ENCODE measurements around the gene PPARD.

The PPARD gene

DNA sequence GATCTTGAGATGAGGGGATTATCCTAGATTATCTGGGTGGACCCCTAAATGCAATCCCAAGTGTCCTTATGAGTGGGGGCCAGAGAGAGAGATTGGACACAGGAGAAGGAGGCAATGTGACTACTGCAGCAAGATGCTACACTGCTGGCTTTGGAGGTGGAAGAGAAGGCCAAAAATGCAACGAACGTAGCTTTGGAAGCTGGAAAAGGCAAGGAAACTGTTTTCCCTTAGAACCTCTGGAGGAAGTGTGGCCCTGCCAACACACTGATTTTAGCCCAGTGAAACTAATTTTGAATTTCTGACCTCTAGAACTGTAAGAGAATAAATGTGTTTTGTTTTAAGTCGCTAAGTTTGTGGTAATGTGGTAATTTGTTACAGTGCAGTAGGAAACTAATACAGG lies 15.7 kb downstream of the PPARD start:
- DNase-seq = no peak

DNA sequence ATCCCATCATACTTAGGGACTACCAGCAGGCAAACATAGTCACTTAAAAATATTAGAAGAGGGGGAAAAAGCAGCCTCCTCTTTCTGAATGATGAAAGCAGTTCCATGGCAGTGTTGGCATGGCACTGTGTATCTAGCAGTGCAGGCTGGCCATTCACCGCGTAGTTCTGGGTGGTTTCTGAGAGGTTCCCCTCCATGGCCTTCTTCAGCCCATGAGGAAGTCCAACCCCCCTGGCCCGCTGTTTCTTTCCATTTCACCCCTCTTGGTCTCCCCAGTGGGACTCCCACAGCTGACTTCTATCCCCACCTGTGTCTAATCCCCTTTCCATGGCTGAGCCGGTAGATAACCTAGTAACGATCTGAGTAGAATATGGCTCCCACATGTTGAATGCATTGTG lies 17.0 kb downstream of the PPARD start:
- no peak for DNase-seq

DNA sequence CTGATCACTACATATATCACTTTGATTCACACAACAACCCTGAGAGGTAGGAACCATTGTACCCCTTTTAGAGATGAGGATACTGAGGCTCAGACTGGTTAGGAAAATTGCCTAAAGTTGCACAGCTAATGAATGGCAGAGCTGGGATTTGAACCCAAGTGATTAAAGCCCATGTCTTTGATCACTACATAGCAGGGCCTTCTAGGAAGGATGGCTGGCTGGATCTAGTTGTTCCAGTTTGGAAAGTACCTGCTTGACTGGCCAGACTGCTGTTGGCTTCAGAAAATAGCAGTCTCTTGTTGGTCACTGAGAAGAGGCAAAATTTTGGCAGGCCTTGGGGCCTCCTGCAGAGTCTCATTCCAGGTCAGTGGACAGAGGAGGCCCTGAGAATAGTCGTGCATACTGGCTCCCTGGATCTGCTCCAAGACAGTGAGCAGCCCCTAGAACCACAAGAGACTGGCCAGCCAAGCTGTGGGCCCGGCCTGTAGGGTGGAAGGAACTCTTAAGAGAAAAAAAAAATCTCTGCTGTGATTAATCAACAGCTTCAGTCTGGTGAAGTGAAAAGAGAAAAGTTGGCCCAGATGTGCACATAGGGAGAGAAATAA lies 17.5 kb downstream of the PPARD start:
- no peak for DNase-seq

DNA sequence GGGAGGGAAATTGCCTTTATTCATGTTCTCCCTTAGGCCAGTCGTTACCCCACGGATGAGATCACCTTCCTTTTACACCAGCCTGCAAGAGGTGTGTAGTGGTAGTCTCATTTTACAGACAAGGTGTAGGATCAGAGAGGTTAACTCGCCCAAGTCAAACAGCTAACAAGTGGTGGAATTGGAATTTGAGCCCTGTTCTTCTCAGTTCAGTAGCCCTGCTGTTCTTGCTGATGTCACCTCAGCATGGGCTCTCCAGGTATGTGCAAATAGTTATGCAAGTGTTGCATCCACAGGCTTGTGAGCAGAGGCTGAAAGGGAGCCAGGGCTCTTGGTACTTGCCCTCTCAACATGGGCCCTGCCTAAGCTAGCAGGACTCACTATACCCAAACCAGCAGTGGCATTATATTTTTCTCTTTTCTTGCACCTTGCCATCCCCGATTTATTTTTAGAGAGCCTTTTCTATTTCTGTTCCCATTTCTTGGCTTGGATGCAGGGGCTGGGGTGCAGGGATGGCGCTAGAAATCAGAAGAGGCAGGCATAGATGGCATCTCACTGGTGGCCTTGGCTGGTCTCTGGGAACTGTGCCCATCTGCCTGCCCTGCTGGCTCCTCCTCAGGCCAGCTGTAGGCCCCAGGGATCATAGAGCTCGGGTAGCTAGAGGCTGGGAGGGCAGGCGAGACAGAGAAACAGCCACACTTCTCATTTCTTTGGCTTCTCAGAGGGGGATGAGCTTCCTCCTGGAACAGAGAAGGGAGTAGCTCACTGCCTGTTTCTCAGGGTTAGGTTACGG lies 18.2 kb downstream of the PPARD start:
- no peak for DNase-seq

DNA sequence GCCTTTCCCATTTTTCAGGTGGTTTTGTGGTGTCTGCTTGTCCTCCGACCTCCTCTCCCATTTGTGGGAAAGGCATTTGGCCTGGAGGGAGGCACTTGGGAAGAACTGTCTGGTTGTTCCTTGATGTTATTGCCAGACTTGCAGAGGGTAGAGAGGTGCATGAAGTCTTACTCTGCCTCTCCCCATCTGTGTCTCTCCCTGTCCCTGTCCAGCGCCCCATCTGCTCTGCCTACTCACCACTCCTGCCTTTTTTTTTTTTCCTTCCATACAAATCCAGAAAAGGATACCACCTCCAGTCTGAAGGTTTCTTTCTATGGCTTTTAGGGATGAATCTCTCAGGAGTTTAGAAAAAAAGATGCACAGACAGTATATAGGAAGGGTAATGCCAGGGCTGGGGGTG lies 19.8 kb downstream of the PPARD start:
- DNase-seq = no peak

DNA sequence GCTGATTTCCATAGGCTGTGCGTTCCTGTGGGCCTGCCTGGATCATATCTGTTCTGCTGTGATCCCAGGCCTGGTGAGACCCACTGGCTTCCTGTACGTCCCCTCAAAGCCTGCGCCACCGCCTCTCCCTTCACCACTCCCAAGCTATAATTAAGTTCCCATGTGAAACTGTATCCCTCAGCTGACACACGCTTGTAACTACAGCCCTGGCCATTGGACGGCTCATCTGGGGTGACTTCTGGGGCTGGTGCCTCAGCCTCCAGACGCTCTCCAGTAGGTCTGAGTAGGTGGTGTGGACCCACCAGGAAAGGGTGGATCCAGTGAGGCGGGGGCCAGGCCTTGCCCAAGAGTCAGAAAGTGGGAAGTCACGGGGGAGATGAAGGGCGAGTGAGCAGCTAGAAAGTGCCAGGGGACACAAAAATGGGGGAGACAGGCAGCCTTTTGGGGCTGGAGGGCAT lies 21.0 kb downstream of the PPARD start:
- DNase-seq = peak; percentile 90

DNA sequence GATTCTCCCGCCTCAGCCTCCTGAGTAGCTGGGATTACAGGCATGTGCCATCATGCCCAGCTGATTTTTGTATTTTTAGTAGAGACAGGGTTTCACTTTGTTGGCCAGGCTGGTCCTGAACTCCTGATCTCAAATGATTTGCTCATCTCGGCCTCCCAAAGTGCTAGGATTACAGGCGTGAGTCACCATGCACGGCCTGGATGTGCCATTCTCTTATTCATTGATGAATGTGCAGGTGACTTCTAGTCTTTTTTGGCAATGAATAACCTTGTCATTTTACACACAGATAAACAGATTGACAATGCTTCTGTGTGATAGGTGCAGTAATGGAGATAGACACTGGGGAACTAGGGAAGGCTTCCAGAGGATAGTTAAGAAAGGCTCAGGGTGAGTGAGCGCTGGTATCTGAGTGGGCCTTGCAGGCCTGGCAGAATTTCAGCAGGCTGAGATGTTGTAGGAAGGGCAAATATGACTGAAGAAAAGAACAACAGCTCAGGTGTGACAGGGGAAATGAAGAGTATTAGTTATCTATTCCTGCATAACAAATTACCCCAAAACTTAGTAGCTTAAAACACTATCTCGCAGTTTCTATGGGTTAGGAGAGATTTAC lies 23.3 kb downstream of the PPARD start:
- peak; percentile 55 for DNase-seq

DNA sequence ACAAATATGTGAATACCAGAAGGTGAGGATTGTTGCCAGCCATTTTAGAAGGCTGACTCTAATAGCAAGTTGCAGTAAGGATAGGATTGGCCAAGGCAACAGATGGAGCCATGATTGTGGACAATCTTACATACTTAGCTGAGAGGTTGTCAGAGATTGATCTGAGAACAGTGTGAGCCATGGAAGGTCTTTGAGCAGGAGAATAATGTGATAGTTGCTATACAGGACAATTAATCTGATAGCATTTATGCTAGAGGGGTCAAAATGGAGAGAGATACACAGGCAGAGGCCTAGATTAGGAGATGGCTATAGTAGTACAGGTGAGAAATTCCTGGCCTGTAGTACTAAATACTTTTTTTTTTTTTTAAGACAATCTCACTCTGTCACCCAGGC lies 23.8 kb downstream of the PPARD start:
- DNase-seq = no peak

DNA sequence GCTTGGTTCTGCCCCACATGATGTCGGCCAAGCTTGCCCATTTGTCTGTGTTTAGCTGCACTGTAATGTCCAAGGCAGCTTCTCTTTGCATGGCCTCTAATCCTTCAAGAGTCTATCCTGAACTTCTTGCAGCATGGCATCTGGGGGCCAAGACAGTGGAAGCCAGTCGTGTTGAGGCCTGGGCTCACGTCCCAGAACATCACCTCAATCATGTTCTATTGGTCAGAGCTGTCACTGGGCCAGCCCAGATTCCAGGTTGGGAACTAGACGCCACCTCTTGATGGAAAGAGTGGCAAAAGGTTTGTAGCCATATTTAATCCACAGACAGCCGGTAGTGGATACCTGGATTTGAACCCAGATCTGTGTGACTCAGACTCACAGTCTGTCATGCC lies 25.3 kb downstream of the PPARD start:
- no peak for DNase-seq

DNA sequence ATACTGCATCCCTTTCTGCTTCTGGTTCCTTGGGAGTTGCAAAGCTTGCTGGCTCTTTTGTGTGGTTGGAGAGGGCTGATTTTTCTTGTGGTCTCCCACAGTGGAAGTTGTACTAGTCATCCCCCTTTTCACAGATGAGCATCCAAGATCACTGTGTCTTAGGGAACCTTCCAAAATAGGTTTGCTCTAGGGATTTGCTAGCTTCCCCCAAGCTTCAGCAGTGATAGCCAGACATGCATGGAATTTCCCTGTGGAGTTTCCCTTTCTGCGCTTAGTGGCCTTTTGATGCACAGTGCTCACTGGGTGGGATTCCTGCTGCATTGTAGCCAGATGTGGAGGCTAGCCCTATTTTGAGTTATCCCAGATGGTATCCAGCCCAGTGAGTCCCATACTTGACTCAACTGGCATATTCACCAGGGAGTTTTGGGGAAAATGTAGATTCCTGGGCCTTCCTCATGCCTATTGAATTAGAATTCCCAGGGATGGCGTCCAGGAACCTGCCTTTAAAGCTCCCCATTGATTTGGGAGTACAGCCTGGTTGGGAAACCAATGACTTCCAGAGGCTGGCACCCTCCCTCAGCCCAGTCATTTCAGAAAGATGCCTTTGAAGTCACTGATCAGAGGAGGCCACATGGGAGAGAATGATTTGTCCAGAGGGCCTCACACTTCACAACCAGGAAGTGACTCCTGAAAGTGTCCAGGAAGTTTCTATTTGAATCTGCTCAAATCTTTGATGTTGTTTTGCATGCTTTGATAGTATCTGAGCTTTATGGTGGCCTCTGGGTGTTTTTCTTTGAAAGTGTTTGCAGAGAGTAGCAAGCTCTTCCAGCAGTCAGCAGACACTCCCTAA lies 25.9 kb downstream of the PPARD start:
- DNase-seq = peak; percentile 90

DNA sequence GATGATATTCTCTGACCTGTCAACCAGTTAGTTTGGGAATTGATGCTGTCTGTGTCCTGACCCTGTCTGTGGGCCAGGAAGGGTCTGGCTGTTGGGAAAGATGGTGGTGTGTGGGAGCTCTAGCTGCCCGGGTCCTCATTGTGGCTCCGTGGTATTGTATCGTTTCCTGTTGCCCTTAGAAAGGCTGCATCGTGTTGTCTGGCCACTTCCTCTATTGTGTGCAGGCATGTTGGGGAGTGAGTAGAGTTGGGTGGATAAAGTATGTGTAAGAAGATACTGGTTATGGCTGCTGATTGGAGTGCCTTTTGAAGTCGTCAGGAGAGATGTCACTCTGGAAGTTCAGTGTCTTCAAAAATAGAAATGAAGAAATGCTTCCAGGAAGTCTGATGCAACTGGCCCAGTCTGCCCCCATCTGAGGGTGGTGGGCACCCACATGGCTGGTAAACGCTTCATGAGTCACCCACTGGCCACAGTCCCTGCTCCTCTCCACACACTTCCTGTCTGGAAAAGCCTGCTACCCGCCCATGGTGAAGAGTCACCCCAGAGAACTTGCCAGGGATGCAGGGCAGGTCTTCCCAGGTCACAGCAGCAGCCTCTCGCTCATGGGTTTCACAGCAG lies 27.9 kb downstream of the PPARD start:
- DNase-seq = peak; percentile 99

DNA sequence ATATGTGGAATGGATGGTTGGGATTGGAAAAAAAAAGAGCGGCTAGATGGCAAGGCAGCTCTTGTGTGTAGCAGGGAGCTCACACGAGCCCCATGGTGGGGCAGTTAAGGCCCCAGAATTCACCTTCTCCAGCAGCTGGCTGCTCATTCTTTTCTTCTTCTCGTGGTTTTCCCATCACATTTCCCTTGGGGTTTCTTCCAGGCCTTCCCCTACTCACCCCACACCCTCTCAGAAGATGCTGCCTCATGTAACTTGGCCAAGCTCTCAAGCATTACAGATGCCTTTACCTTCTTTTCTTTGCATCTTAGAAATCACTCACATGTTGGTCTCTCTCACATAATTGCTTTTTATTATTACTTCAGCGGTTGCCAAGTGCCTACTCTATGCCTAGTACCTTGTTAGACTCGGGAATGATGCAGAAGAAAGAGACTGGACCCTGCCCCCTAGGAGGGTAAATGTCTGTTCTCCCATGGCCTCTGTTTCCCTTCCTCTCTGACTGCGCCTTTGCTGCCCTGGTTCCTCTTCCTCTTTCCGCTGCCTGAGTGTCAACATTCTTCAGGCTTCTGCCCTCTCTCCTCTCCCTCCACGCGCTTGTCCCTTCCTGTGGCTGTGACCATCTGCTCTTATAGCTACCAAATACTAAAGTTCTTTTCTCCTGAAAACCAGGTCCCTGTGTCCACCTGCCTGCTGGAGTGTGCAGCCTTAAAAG lies 28.6 kb downstream of the PPARD start:
- DNase-seq = peak; percentile 92

DNA sequence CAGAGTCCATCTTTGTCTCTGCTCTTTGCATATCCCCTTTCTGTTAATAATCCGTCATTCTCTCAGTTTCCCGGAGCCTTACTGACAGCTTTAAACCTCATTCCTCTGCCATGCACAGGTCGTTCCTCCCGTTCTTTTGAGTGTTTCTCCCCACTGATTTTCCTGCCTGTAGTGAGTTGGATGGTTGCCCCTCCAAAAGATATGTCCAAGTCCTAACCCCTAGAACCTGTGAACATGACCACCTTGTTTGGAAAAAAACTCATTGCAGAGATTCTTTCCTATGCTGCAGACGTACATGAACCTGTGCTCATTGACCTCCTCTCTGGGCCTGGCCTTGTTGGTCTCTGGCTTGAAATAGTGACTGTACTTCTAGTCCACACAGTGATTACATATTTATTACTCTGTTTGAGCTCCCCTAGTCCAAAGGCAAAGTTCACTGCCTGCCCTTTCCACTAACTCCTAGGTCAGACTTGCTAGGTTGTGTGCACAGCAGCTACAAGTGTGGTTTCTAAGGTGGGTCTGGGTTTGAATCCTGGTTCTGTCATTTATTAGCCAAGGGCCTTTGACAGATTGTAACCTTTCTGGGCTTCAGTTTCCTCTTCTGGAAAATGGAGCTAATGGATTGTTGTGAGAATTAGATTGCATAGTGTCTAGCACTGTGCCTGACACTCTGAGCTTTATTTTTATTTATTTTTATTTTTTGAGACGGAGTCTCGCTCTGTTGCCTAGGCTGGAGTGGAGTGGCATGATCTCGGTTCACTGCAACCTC lies 29.3 kb downstream of the PPARD start:
- DNase-seq = peak; percentile 32

DNA sequence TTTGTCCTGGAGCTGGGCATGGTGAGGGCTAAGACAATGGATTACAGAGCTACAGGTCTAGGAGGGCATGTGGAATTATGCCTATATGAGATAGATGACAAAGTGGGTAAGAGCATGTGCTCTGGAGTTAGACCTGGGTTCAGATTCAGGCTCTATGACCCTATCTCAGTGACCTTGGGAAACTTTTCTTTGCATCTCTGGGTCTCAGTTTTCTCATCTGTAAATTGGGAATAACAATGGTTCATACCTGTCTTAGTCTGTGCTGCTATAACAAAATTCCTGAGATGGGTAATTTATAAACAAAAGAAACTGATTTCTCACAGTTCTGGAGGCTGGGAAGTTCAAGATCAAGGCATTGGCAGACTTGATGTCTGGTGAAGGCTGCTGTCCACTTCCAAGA lies 30.3 kb downstream of the PPARD start:
- no peak for DNase-seq

DNA sequence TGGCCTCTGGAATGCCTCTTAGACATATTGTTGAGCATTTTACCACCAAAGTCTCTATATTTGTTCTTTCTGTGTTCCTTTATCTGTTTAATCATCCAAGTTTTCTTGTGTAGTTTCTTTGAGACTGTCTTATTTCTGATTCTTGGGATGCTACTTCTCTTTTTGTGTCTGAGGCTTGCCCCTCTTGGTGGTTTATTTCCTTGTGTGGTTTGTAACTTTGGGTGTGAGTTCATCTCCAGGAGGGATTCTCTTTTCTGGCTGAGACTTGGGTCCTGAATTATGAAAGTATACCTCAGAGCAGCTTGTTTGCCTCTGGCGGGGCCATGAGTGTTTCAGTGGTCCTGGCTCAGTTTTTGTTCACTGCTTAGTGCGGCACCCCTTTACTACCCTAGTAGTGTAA lies 33.9 kb downstream of the PPARD start:
- DNase-seq = peak; percentile 39

DNA sequence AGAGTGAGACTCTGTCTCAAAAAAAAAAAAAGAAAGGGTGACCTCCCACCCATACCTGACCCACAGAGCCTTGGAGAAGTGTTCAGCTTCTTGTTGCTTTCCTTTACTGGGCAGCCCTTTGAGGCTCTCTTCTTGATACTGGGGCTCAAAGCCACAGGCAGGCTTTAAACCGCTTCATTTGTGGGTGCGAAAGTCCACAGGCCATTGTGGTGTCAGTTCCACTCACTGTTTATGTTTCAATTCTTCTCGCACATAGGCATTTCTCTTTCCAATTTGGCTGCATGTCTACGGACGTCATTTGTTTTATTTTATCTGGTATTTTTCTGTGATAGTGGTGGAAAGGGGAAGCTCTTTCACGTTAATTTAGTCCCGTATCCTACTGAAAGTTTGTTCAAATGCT lies 34.6 kb downstream of the PPARD start:
- DNase-seq = no peak

DNA sequence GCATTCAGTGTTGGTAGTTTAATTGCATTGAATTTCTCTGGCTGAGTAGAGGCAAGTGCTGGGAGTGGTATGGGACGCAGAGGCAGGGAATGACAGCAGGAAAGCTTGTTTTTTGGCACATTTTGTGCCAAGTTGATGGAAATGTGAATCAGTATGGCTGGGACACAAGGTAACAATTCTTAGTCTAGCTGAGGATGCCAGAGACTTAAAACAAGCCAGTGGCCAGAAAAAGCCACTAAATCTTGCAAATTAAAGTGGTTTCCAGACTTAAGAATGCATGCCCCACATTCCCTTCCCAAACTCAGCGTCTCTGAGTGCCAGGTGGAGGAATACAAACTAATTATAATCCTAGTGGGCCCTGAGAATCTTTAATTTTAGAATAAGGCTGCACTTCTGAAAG lies 35.9 kb downstream of the PPARD start:
- no peak for DNase-seq

DNA sequence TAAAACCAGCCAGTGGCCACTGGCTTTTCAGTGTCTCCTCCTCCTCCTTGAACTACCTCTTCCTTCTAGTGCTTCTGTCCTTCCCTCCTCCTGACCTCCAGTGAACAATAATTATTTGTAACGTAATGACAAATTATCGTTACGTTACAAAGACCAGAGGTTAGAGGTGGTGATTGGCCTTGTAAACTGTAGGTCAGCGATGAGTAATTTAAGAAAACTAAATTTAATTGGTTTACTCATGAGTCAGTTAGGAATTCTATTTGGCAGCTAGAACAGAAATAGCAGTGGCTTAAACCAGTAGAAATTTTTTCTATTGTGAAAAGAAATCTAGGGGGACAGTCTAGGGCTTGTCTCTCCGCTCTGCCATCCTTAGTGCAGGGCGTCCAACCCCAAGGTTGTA lies 38.8 kb downstream of the PPARD start:
- no peak for DNase-seq

DNA sequence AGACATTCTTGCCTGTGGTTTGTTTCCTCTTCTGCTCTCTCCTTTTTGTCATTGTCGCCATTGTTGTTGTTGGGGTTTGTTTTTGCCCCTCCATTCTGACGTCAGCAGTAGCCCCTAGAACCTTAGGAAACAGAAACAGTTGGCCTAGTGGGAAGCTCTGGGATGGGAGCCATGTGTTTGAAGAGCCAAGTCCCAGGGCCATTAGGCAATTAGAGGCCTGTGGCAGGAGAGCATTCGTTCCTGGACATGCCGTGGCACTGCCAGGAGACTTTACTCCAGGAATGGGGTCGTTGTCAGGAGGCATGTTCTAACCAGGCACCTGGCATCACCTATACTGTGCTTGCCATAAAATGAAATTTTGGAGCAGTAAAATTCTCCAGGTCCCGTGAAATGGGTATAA lies 39.7 kb downstream of the PPARD start:
- DNase-seq = no peak

DNA sequence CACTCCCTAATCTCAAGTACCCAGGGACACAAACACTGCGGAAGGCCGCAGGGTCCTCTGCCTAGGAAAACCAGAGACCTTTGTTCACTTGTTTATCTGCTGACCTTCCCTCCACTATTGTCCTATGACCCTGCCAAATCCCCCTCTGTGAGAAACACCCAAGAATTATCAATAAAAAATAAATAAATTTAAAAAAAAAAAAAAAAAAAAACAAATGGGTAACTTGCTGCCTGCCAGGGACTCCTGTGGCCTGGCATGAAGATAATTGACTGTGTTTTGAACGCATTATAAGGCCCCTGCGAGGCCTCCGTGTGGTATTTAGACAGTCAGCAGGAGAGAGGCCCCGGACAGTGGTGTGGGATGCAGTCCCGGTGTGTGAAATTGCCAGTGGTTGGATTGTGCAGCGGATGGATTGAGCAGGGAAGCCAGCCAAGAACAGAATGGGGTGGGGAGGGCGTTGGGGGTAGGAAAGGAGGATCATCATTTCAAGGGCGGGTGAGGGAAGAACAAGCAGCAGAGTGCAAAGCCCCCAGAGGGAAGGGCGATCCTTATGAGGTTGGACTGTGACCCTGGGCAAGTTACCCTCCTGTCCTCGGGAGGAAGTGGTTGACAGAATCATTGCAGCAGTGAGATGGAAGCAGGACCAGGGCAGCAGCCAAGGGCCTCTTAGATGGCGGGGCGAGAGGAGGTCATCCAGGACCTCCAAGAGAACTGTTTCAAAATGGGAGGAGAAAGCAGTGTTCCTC lies 43.3 kb downstream of the PPARD start:
- no peak for DNase-seq

DNA sequence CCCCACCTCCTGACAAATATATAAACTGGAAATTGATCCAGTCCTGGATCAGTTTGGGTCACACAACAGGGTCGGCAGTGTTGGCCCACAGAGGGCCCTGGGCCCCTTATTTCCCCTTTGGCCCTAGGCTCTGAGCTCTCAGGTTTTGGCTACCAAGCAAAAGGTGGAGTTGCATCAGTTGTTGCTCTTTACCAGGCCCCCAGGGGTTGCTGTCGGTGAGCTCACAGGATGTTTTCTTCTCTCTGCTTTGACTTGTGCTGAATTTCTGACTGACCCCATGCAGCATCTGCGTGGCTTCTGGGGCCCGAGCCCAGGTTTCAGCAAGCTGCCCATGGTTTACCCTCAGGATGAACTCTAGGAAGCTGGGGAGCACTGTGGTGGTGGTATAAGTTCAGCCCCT lies 44.6 kb downstream of the PPARD start:
- DNase-seq = no peak
